Measurements from ENCODE around the gene IL1A.

GRCh38 chr2:112767693-112768330, 16.5 kb downstream of the IL1A start:
- TF ChIP-seq, protein P1, sequence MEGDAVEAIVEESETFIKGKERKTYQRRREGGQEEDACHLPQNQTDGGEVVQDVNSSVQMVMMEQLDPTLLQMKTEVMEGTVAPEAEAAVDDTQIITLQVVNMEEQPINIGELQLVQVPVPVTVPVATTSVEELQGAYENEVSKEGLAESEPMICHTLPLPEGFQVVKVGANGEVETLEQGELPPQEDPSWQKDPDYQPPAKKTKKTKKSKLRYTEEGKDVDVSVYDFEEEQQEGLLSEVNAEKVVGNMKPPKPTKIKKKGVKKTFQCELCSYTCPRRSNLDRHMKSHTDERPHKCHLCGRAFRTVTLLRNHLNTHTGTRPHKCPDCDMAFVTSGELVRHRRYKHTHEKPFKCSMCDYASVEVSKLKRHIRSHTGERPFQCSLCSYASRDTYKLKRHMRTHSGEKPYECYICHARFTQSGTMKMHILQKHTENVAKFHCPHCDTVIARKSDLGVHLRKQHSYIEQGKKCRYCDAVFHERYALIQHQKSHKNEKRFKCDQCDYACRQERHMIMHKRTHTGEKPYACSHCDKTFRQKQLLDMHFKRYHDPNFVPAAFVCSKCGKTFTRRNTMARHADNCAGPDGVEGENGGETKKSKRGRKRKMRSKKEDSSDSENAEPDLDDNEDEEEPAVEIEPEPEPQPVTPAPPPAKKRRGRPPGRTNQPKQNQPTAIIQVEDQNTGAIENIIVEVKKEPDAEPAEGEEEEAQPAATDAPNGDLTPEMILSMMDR (IDR thresholded peaks at IDR 0.05; ENCODE audit: low read length): no peak
- TF ChIP-seq EZH2 (IDR thresholded peaks at IDR 0.05; ENCODE audit: borderline replicate concordance, low read length): no peak

All from OCI-LY1 (cell line).